ENCODE results near the gene OR2J3. TPM values are rescaled to one million over a fixed set of nuclear protein-coding genes. Genes with fewer than 3 reads are reported as not detected.

The OR2J3 gene
- total and polyA plus RNA-seq, 2 of the 13 experiments (the other 11 are each of a cell fraction or from before 2014, with no cell fraction given), result 0.70 TPM; not detected in 1

- Histone ChIP-seq H3K79me2 (ENCODE audit: insufficient read depth, low read length) (no peaks in the 10 kb centered on the region), H2AFZ (ENCODE audit: low read length) (no peak overlapping the region), H3K4me2 (ENCODE audit: low read depth, low read length) (no peak overlapping the region), H3K36me3 (replicated peaks in 1 of 2; ENCODE audit: control insufficient read depth in 1 of 2, insufficient read depth in 2 of 2, low read length in 2 of 2) (no peaks in the 10 kb centered on the region), H3K27me3 (ENCODE audit: control insufficient read depth in 1 of 2, insufficient read depth in 2 of 2, low read length in 2 of 2) (no peaks in the 10 kb centered on the region; a peak in 1 of 5 replicates), H4K20me1 (ENCODE audit: insufficient read depth, low read length) (no peaks in the 10 kb centered on the region), H3K9me3 (ENCODE audit: low read length) (no peaks in the 10 kb centered on the region), H3K9ac (ENCODE audit: insufficient read depth, low read depth, low read length) (no peak overlapping the region), H3K4me1 (ENCODE audit: insufficient read depth, low read length) (no peaks in the 10 kb centered on the region), H3K27ac (ENCODE audit: extremely low read length, insufficient read depth, low read length) (no peak overlapping the region), H3K4me3 (replicated peaks in 1 of 3; ENCODE audit: insufficient read depth in 1 of 3, low read depth in 2 of 3, low read length in 3 of 3) (no peak overlapping the region)
- DNase-seq (ENCODE audit: low spot score) (no peak), ATAC-seq (no peak), FAIRE-seq (no peak)
- ChIA-PET CTCF (ENCODE audit: low intra/inter-chr PET ratio, low total read pairs) (no interaction called here), POLR2A (no interaction called here)
- in situ Hi-C loops (cut with HindIII; ENCODE audit: extremely low pct_ligation_motif_present, low pct_unique_long_range_greater_than_20kb) (no loop called here), intact Hi-C loops (cut with micrococcal nuclease; ENCODE audit: unreplicated experiment) (no loop called here)
- TF ChIP-seq ZNF75D (CRISPR knock-in tag; IDR thresholded peaks at IDR 0.05; ENCODE audit: borderline replicate concordance) (no peak), RCOR2 (CRISPR knock-in tag; IDR thresholded peaks at IDR 0.05) (no peak), KLF13 (CRISPR knock-in tag; IDR thresholded peaks at IDR 0.05) (no peak)
- 38% methylated on average over 3 of the region's 3 CpGs for WGBS (ENCODE audit: low lambda C conversion rate)
- no TSS peak for BruUV-seq (replicated peaks)
Measured at GRCh38 chr6:29092957-29093356, 14.9 kb upstream of the OR2J3 start.

DNA sequence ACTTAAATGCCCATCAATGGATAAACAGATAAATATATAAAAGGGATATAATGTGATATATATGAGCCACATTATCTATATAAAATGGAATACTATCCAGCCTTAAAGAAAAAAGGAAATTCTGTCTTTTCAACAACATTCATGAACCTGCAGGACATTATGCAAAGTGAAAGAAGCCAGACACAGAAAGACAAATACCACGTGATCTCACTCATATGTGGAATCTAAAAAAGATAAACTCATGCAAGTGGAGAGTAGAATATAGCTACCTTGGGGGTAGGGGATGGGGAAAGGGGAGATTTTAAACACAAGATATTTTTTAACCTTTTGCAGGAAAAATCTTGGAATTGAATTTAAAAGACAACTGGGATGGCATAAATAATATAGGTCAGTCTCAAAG, 10.1 kb upstream of the OR2J3 start:
- intact Hi-C loops (cut with micrococcal nuclease; ENCODE audit: unreplicated experiment) (no loop called here), in situ Hi-C loops (cut with HindIII; ENCODE audit: extremely low pct_ligation_motif_present, low pct_unique_long_range_greater_than_20kb) (no loop called here)
- no peak for FAIRE-seq
- no peaks in the 10 kb centered on the region for H3K9me3 ChIP-seq (ENCODE audit: low read length)
- BruUV-seq (replicated peaks), result no TSS peak
- no peak overlapping the region for H3K9ac ChIP-seq (ENCODE audit: insufficient read depth, low read depth, low read length)
- H2AFZ ChIP-seq (ENCODE audit: low read length), result no peak overlapping the region
- no peak overlapping the region for H3K4me3 ChIP-seq (replicated peaks in 1 of 3; ENCODE audit: insufficient read depth in 1 of 3, low read depth in 2 of 3, low read length in 3 of 3)
- ATAC-seq, result no peak
- no peaks in the 10 kb centered on the region; a peak in 1 of 5 replicates for H3K27me3 ChIP-seq (ENCODE audit: control insufficient read depth in 1 of 2, insufficient read depth in 2 of 2, low read length in 2 of 2)
- H3K4me1 ChIP-seq (ENCODE audit: insufficient read depth, low read length), result no peaks in the 10 kb centered on the region
- H3K79me2 ChIP-seq (ENCODE audit: insufficient read depth, low read length), result no peaks in the 10 kb centered on the region
- TF ChIP-seq EED (CRISPR knock-in tag; IDR thresholded peaks at IDR 0.05), result no peak
- TF ChIP-seq RAD51 (IDR thresholded peaks at IDR 0.05; ENCODE audit: borderline replicate concordance), result peak; percentile 9; the same call in 1 of the 2 replicates
- TF ChIP-seq, protein P1, sequence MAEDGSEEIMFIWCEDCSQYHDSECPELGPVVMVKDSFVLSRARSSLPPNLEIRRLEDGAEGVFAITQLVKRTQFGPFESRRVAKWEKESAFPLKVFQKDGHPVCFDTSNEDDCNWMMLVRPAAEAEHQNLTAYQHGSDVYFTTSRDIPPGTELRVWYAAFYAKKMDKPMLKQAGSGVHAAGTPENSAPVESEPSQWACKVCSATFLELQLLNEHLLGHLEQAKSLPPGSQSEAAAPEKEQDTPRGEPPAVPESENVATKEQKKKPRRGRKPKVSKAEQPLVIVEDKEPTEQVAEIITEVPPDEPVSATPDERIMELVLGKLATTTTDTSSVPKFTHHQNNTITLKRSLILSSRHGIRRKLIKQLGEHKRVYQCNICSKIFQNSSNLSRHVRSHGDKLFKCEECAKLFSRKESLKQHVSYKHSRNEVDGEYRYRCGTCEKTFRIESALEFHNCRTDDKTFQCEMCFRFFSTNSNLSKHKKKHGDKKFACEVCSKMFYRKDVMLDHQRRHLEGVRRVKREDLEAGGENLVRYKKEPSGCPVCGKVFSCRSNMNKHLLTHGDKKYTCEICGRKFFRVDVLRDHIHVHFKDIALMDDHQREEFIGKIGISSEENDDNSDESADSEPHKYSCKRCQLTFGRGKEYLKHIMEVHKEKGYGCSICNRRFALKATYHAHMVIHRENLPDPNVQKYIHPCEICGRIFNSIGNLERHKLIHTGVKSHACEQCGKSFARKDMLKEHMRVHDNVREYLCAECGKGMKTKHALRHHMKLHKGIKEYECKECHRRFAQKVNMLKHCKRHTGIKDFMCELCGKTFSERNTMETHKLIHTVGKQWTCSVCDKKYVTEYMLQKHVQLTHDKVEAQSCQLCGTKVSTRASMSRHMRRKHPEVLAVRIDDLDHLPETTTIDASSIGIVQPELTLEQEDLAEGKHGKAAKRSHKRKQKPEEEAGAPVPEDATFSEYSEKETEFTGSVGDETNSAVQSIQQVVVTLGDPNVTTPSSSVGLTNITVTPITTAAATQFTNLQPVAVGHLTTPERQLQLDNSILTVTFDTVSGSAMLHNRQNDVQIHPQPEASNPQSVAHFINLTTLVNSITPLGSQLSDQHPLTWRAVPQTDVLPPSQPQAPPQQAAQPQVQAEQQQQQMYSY (CRISPR knock-in tag; IDR thresholded peaks at IDR 0.05), result no peak
- TF ChIP-seq SAP130 (CRISPR knock-in tag; IDR thresholded peaks at IDR 0.05; ENCODE audit: low read depth), result no peak
- DNase-seq (ENCODE audit: low spot score), result no peak
- WGBS (ENCODE audit: low lambda C conversion rate), result 2% methylated on average over 1 of the region's 1 CpG
- POLR2A ChIA-PET, result no interaction called here
- no peak overlapping the region for H3K4me2 ChIP-seq (ENCODE audit: low read depth, low read length)
- H3K27ac ChIP-seq (ENCODE audit: extremely low read length, insufficient read depth, low read length), result no peak overlapping the region
- CTCF ChIA-PET (ENCODE audit: low intra/inter-chr PET ratio, low total read pairs), result no interaction called here
- no peaks in the 10 kb centered on the region for H3K36me3 ChIP-seq (replicated peaks in 1 of 2; ENCODE audit: control insufficient read depth in 1 of 2, insufficient read depth in 2 of 2, low read length in 2 of 2)
- no peaks in the 10 kb centered on the region for H4K20me1 ChIP-seq (ENCODE audit: insufficient read depth, low read length)

All from HepG2 (cell line).